PC-3 (cell line): ENCODE results near the gene ZCCHC7. TPM values are rescaled to one million over a fixed set of nuclear protein-coding genes. Genes with fewer than 3 reads are reported as not detected.

ENCODE experiments used
- ATAC-seq: fragments of 200-7000 bp; cut with Tn5 transposase; 2 replicates; pipeline ENCODE4 v1.9.1; 2020; ENCODE audit warnings: mild to moderate bottlenecking, moderate library complexity
- BruUV-seq: library from RNA; stranded (reverse); fragments of 400-500 nt; replicated peaks from 2 replicates; lab custom pipeline; 2021; lab: Mats Ljungman, UMichigan
- CTCF ChIA-PET: fragments of 300-600 bp; sonication (Branson Sonifier 250); formaldehyde crosslinking; loops from one replicate; lab custom pipeline; 2022; ENCODE audit warnings: antibody characterized with exemption; lab: Charles Lee
- POLR2A ChIA-PET: fragments of 300-600 bp; sonication (Branson Sonifier 250); formaldehyde crosslinking; loops from one replicate; lab custom pipeline; 2022; ENCODE audit warnings: antibody characterized with exemption; ENCODE audit not compliant: unreplicated experiment; lab: Charles Lee
- DNase-seq: peaks from one replicate; pipeline ENCODE4 v3.0.0-alpha.2; 2015
- H2AFZ ChIP-seq: fragments of 300-600 bp; sonication (generic); 2 replicates; pipeline ENCODE4 v1.6.0; 2016; ENCODE audit warnings: antibody characterized with exemption, low read length
- H3F3A ChIP-seq: fragments of 300-600 bp; sonication (generic); one replicate; pipeline ENCODE4 v1.6.0; 2017; ENCODE audit warnings: antibody characterized with exemption, low read length, control low read depth, mild to moderate bottlenecking; ENCODE audit not compliant: unreplicated experiment
- H3K27ac ChIP-seq: fragments of 300-600 bp; sonication (generic); 2 replicates; pipeline ENCODE4 v1.5.1; 2016; ENCODE audit warnings: mild to moderate bottlenecking, low read length
- H3K27me3 ChIP-seq: fragments of 300-600 bp; sonication (generic); 2 replicates; pipeline ENCODE4 v1.6.1; 2016; ENCODE audit warnings: low read length, mixed read lengths
- H3K36me3 ChIP-seq: fragments of 300-600 bp; sonication (generic); 2 replicates; pipeline ENCODE4 v1.6.1; 2016; ENCODE audit warnings: low read depth, mixed run types, low read length, mixed read lengths
- H3K4me1 ChIP-seq: fragments of 300-600 bp; sonication (generic); 2 replicates; pipeline ENCODE4 v1.5.1; 2016; ENCODE audit warnings: low read length; ENCODE audit not compliant: insufficient read depth
- H3K4me2 ChIP-seq: fragments of 300-600 bp; sonication (generic); 2 replicates; pipeline ENCODE4 v1.6.0; 2016; ENCODE audit warnings: low read length
- H3K4me3 ChIP-seq: fragments of 300-600 bp; sonication (generic); 2 replicates; pipeline ENCODE4 v1.5.1; 2016; ENCODE audit warnings: mild to moderate bottlenecking, low read length, mixed read lengths
- H3K79me2 ChIP-seq: fragments of 300-600 bp; sonication (generic); 2 replicates; pipeline ENCODE4 v1.6.1; 2017; ENCODE audit warnings: low read length, mixed read lengths
- H3K9ac ChIP-seq: fragments of 300-600 bp; sonication (generic); 2 replicates; pipeline ENCODE4 v1.6.0; 2016; ENCODE audit warnings: mild to moderate bottlenecking, low read length
- H3K9me2 ChIP-seq: fragments of 300-600 bp; sonication (generic); replicated peaks from 2 replicates; pipeline ENCODE4 v1.6.1; 2016; ENCODE audit warnings: mixed run types, low read length, mixed read lengths
- H3K9me3 ChIP-seq: fragments of 300-600 bp; sonication (generic); 2 replicates; pipeline ENCODE4 v1.6.1; 2016; ENCODE audit warnings: low read length, mixed read lengths
- H4K20me1 ChIP-seq: fragments of 300-600 bp; sonication (generic); 2 replicates; pipeline ENCODE4 v1.6.1; 2016; ENCODE audit warnings: low read length, mixed read lengths
- CTCF ChIP-seq: fragments of 300-600 bp; sonication (generic); conservative IDR thresholded peaks from 2 replicates; pipeline ENCODE4 v1.5.1; 2017; ENCODE audit warnings: antibody characterized with exemption, low read depth, mild to moderate bottlenecking, low read length
- EZH2 ChIP-seq: fragments of 300-600 bp; sonication (generic); IDR thresholded peaks from one replicate; pipeline ENCODE4 v1.6.1; 2017; ENCODE audit warnings: antibody characterized with exemption, mild to moderate bottlenecking, low read length; ENCODE audit not compliant: unreplicated experiment
- EZH2phosphoT487 ChIP-seq: fragments of 300-600 bp; sonication (generic); IDR thresholded peaks from 2 replicates; pipeline ENCODE4 v1.6.1; 2018; ENCODE audit warnings: mild to moderate bottlenecking, antibody characterized with exemption, low read length, borderline replicate concordance
- intact Hi-C: fragments of 100-400 bp; cut with micrococcal nuclease; formaldehyde crosslinking; loops from 2 replicates; pipeline ENCODE4 v1.9.0; 2023
- total RNA-seq: library from RNA; depleted of rRNA; stranded (reverse); fragments of >200 nt; gene quantifications from 2 replicates; pipeline ENCODE4 v1.2.3, GENCODE V29; 2014

The ZCCHC7 gene
- total RNA-seq, 1 experiment from 2014 or later = 6.5 TPM

DNA sequence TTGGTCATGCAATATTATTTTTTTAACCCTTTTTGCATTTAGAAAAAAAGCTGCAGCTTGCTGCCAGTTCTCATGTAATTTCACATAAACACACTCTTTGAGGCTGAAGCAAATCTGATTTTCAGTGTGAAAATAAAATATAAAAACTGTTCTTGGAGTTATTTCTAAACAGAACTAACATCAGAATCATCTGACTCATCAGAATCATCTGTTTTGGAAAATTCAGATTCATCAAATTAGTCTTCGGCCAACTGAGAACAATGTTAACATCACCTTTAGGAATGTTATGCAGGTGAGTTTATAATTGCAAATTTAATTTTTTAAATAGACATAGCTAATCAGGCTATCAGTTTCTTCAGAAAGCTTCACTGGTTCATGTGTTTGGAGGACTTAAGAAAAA lies 45.3 kb downstream of the ZCCHC7 start:
- no peak for ATAC-seq
- no peak for DNase-seq
- Histone ChIP-seq H3K79me2 (no peaks in the 10 kb centered on the region), H3K9me3 (no peaks in the 10 kb centered on the region), H3K4me2 (no peak overlapping the region), H3K27me3 (no peaks in the 10 kb centered on the region), H3K4me3 (no peak overlapping the region), H3K27ac (no peak overlapping the region), H2AFZ (no peak overlapping the region), H3K36me3 (no peaks in the 10 kb centered on the region), H3K9ac (no peak overlapping the region), H3K4me1 (no peaks in the 10 kb centered on the region), H4K20me1 (no peaks in the 10 kb centered on the region), H3K9me2 (no peaks in the 10 kb centered on the region), H3F3A (no peaks in the 10 kb centered on the region)
- no TSS peak for BruUV-seq
- TF ChIP-seq EZH2phosphoT487 (no peak), CTCF (no peak), EZH2 (no peak)
- intact Hi-C loops = no loop called here
- POLR2A ChIA-PET = no interaction called here
- CTCF ChIA-PET = no interaction called here

GRCh38 chr9:37167456-37168047 lies 47.2 kb downstream of the ZCCHC7 start:
- H3K4me2 ChIP-seq = no peak overlapping the region
- ChIA-PET POLR2A (no interaction called here), CTCF (no interaction called here)
- H3F3A ChIP-seq = no peaks in the 10 kb centered on the region
- H4K20me1 ChIP-seq = no peaks in the 10 kb centered on the region
- no peak overlapping the region for H3K27ac ChIP-seq
- no peak overlapping the region for H3K4me3 ChIP-seq
- no TSS peak for BruUV-seq
- DNase-seq (no peak), ATAC-seq (no peak)
- no peak overlapping the region for H3K9ac ChIP-seq
- H3K9me2 ChIP-seq = no peaks in the 10 kb centered on the region
- intact Hi-C loops = no loop called here
- no peak overlapping the region for H2AFZ ChIP-seq
- no peaks in the 10 kb centered on the region for H3K27me3 ChIP-seq
- no peak for TF ChIP-seq EZH2phosphoT487
- TF ChIP-seq EZH2 = no peak
- TF ChIP-seq CTCF = no peak
- H3K79me2 ChIP-seq = no peaks in the 10 kb centered on the region
- H3K9me3 ChIP-seq = no peaks in the 10 kb centered on the region
- no peaks in the 10 kb centered on the region for H3K36me3 ChIP-seq
- no peaks in the 10 kb centered on the region for H3K4me1 ChIP-seq

DNA sequence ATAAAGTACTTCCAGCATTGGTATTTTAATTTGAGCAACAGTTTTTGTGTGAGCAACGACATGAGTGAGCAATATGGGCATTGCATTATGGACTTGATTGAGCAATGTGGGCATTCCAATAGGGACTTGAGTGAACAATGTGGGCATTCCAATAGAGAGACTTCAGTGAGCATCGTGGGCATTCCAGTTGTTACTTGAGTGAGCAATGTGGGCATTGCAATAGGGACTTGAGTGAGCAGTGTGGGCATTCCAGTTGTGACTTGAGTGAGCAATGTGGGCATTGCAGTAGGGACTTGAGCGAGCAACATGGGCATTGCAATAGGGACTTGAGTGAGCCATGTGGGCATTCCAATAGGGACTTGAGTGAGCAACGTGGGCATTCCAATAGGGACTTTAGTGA lies 52.2 kb downstream of the ZCCHC7 start:
- TF ChIP-seq EZH2 (no peak), CTCF (no peak), EZH2phosphoT487 (no peak)
- no peak for ATAC-seq
- H3K4me1 ChIP-seq = no peaks in the 10 kb centered on the region
- no peak overlapping the region for H2AFZ ChIP-seq
- H3K27me3 ChIP-seq = no peaks in the 10 kb centered on the region
- intact Hi-C loops = no loop called here
- H3F3A ChIP-seq = no peaks in the 10 kb centered on the region
- H3K4me3 ChIP-seq = no peak overlapping the region
- H3K4me2 ChIP-seq = no peak overlapping the region
- ChIA-PET POLR2A (no interaction called here), CTCF (no interaction called here)
- H3K36me3 ChIP-seq = no peaks in the 10 kb centered on the region
- H3K9ac ChIP-seq = no peak overlapping the region
- no peaks in the 10 kb centered on the region for H3K9me2 ChIP-seq
- BruUV-seq = no TSS peak
- no peaks in the 10 kb centered on the region for H4K20me1 ChIP-seq
- no peaks in the 10 kb centered on the region for H3K9me3 ChIP-seq
- H3K79me2 ChIP-seq = no peaks in the 10 kb centered on the region
- H3K27ac ChIP-seq = no peak overlapping the region
- DNase-seq = no peak
